HG02852 (cell line): ENCODE results near the gene ADAMTSL3.
"Not testable (repeated sequence)": the region's sequence is repeated elsewhere in the genome, so short reads cannot be mapped to it uniquely, and the experiment has no call there.

Source experiments
- ATAC-seq: cut with Tn5 transposase; IDR thresholded peaks from one replicate; pipeline ENCODE4 v1.9.1; 2021; ENCODE audit warnings: mild to moderate bottlenecking, moderate library complexity; ENCODE audit not compliant: unreplicated experiment

Gene ADAMTSL3

DNA sequence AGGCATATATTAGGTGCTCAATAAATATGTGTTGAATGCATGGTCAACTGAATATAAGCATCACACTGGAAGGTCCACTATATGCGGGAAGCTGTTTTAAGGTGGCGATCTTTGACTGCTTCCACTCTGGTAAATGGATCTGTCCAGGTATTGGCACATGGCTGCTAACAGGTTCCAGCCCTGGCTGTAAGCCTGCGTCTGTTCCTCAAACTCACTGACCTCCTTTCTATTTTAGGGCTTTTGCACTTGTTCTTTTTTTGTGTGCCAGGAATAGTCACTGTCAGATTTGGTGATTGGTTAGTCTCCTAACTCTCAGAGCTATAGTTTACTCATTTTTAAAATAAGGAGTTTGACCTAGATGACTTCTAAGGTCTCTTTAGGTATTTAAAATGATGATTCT lies 46.2 kb downstream of the ADAMTSL3 start:
- no peak for ATAC-seq

- not testable (repeated sequence) for ATAC-seq
Measured at GRCh38 chr15:83702314-83702713, 48.4 kb downstream of the ADAMTSL3 start.

- ATAC-seq = no peak
Measured at GRCh38 chr15:83708328-83708727, 54.4 kb downstream of the ADAMTSL3 start.

DNA sequence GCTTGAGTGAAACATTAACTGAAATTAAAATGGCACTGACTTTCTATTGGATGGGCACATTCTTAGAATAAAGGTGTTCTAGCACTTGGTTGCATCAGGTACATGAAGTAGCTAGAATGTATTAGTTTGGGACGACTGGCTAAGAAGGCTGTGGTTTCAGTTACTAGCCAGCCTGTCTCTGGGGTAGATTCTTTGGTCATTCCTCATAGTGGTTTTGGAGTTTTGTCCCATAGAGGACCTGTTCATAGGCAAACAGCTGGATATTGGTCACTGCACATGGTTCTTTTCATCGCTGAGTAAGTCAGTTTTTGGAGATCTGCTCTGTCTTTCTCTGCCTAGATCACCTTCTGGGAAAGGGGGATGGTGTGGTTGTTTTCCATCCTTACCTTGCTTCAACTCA lies 55.3 kb downstream of the ADAMTSL3 start:
- no peak for ATAC-seq

DNA sequence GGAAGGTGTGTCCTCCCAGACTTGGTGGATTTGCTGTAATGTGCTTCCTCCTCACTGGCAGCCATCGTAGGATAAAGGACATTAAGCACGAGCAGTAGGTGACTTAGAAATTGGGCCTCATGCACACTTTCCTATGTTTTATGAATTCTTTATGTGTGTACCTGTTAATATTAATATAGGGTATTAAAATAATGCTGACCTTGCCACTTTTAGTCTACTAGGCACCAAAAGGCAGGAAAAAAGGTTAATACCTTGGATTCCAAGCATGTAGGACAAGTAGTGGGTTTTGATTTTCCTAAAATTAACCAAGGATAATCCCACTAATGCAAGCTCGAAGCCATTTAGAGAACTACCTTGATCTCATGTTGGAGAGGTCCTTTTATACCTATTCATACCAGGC lies 55.9 kb downstream of the ADAMTSL3 start:
- no peak for ATAC-seq

GRCh38 chr15:83710452-83710851 lies 56.5 kb downstream of the ADAMTSL3 start:
- no peak for ATAC-seq

DNA sequence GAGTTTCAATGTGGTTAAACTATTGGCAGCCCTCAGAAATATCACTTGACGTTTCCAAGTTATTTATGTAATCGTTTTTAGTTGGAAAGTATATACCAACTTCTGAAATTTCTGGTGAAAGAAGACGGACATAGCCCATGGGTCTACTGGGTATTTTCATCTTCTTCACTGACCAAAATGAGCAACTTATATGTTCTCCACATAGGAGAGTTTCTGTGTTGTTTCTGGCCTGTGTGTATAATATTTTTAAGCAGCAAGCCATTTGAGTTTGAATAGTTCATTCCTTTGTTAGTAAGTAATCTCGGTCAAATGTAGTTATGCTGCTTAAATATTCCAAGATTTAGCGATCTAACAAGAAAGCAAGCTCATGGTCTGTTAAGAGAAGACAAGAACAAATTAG lies 57.3 kb downstream of the ADAMTSL3 start:
- ATAC-seq = no peak

DNA sequence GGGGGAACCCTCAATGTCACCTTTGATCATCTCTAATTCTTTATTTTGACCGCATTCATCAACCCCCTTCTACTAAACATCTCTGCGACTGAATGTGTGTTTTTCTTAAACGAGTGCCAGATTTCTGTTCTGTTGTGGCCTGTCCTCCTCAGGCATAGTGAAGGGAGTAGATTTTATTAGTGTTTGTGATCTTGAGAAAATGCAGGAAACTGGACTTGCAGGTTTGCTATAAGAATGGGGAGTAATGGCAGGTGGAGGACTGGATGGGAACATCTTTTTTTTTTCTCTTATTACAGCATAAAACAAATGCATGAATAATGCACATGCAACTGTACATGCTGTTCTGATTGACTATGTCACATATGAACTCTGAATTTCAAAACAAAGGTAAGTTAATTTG lies 59.3 kb downstream of the ADAMTSL3 start:
- ATAC-seq = no peak

- ATAC-seq = no peak
Measured at GRCh38 chr15:83714939-83715628, 61.2 kb downstream of the ADAMTSL3 start.

DNA sequence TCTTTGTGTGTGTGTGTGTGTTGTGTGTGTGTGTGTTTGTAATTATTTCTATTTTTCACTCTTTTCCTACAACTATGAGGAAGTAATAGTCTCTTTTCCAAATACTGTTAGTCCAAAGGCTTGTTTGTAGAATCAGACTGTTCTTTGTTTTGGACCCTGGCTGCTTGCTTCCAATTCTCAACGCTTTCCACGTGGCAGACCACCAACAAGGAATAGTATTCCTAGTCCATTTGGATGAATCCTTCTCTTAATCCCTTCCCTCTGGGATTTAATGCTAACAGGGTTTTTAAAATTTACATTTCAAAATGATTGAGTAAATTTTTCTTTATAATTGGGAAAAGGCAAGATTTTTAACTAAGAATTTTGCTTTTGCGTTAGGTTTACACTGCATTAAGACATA lies 62.7 kb downstream of the ADAMTSL3 start:
- ATAC-seq = no peak

GRCh38 chr15:83717010-83717409 lies 63.1 kb downstream of the ADAMTSL3 start:
- no peak for ATAC-seq

GRCh38 chr15:83720468-83720867 lies 66.5 kb downstream of the ADAMTSL3 start:
- ATAC-seq = no peak

DNA sequence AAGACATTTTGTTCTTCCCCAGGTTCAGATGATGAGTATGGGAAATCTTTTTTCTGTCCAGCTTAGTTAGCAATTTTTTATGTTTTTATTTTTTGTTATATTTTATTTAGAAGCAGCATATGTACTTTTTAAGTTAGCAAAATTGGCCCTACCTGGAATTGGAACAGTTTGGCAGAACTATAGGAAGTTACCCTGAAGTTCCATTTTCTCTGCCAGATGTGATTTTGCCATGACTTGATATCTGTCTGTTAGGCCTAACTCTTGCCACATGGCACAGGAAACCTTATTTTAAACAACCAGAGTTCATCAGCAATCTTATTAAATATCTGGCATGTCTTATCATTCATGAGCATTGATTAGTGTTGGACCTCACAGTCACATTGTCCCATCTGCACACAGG lies 67.1 kb downstream of the ADAMTSL3 start:
- ATAC-seq = no peak

DNA sequence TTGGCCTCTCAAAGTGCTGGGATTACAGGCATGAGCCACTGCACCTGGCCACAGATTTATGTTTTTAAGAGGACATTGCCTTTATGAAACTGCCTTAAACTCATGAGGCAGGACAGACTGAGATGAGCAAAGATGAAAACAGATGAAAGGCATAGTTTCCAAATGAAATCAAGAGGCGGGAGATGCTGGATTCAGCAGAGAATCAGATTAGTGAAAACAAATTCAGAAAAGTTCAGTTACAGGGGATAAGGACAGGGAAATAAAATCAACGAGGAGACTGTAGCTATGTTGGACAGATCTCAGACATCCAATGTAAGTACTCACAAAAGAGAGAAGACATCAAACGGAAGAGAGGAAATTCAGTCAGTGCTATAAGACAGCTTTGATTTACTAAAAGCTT lies 68.1 kb downstream of the ADAMTSL3 start:
- ATAC-seq = no peak

GRCh38 chr15:83723216-83723615 lies 69.3 kb downstream of the ADAMTSL3 start:
- ATAC-seq = no peak

GRCh38 chr15:83732196-83732595 lies 78.3 kb downstream of the ADAMTSL3 start:
- no peak for ATAC-seq

DNA sequence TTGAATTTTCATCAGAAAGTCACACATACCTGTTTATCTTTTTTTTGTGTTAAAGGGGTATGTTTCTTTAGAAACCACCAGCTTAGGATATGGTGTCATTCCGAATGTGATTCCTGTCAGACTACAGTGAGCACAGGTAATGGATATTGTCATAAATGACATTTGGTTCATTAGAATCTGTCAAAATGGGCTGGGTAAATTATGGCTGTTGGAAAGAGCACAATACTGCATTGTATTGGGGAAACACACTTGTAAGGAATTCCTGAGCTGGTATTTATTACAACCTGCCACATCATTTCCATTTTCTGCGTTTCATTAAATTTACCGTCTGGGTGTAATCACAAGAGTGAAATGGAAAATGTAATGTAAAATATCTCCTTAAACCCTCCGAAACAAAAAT lies 78.8 kb downstream of the ADAMTSL3 start:
- ATAC-seq = no peak

DNA sequence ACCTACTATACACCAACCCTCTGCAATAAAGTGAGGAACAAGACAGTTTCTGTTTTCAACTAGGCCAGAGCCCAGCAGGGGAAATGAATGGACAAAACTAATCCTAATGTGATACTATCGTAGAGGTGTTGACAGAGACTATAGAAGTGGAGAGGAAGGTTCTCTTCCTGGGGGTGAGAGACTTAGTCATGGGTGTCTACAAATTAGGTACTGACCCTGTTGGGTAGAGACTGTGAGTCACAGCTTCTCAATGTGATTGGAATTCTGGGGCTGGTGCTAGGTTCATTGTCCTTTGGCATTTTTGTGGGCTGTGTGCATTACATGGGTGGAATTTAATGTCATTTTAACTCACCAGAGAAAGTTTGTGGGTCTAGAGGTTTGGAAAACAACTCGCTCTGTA lies 79.3 kb downstream of the ADAMTSL3 start:
- no peak for ATAC-seq

GRCh38 chr15:83733691-83734090 lies 79.8 kb downstream of the ADAMTSL3 start:
- no peak for ATAC-seq

DNA sequence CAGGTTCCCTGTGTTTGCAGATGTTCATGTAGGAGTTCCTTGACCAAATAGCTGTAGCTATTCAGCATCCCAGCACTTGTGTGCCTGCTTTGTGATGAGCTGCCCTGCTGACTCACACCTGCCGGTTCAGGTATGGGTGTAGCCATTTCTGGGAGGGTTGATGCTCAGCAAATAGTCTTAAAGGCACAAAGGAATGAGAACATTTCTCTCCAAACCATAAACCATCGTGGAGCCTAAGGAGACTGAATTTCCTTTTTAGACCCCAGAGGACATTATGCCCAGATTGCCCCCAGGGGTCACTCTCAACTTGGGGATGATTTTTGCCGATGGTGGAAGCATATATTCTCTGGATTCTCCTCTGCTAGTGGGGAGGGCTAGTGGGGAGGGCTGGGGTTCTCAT lies 80.6 kb downstream of the ADAMTSL3 start:
- no peak for ATAC-seq

DNA sequence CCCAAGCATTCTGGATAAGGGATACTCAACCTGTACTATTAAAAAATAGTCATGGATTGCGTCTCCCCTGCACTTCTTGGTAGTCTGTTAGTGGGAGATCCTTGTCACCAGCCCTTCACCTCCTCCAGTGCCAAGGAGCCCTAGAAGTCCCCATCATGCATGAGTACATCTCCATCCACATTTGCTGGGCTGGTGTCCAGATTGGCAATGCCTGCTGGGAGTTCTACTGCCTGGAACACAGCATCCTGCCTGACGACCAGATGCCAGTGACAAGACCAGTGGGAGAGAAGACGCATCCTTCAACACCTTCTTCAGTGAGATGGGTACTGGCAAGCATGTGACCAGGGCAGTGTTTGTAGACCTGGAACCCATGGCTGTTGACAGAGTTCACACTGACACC lies 85.7 kb downstream of the ADAMTSL3 start:
- ATAC-seq = no peak

DNA sequence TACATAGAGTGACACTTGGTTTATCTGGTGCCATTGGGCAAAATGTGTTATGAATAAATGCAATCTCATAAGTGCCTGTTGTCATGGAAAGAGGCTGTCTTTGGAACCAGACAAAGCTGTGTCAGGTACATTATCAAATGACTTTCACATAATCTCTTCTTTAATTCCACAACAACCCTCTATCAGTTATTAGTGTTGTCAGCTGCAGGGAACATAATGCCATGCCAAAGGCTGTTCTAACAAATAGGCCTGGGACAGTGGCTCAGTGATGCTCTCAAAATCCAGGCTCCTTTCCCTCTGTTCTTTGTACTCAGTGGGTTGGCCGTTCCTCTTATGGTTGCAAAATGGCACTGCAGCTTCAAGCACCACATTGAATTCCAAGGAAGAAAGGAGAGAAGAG lies 91.8 kb downstream of the ADAMTSL3 start:
- no peak for ATAC-seq

- ATAC-seq = no peak
Measured at GRCh38 chr15:83746231-83746630, 92.3 kb downstream of the ADAMTSL3 start.
